Measurements from ENCODE around the gene HMX3. TPM values are rescaled to one million over a fixed set of nuclear protein-coding genes. Genes with fewer than 3 reads are reported as not detected.

HMX3 gene
- total and polyA plus RNA-seq, 2 experiments from 2014 or later, result 0.35 TPM; not detected in 1

GRCh38 chr10:123183724-123184123 is 48.0 kb downstream of the HMX3 start:
- Histone ChIP-seq H3K27ac (ENCODE audit: low read depth) (no peak overlapping the region), H3F3A (replicated peaks; ENCODE audit: low read depth) (no peaks in the 10 kb centered on the region), H3K36me3 (ENCODE audit: insufficient read depth) (no peaks in the 10 kb centered on the region; the same call in none of the 2 replicates), H3K4me3 (no peak overlapping the region), H2AFZ (no peak overlapping the region), H3K79me2 (replicated peaks; ENCODE audit: insufficient read depth) (no peaks in the 10 kb centered on the region), H4K20me1 (replicated peaks; ENCODE audit: insufficient read depth) (peaks cover 11% of the 10 kb centered on the region; the same call in 1 of the 2 replicates), H3K4me2 (no peak overlapping the region), H3K4me1 (ENCODE audit: insufficient read depth) (no peaks in the 10 kb centered on the region), H3K27me3 (ENCODE audit: insufficient read depth) (no peaks in the 10 kb centered on the region), H3K9me2 (ENCODE audit: insufficient read depth) (no peaks in the 10 kb centered on the region)
- Mint-ChIP-seq H3K27ac (no peak overlapping the region), H3K27me3 (ENCODE audit: insufficient read depth, low read depth, poor library complexity) (peaks cover 4% of the 10 kb centered on the region), H3K4me1 (no peaks in the 10 kb centered on the region), H3K9me3 (peaks cover 6% of the 10 kb centered on the region; the same call in 2 of the 3 replicates), H3K4me3 (no peak overlapping the region), H3K36me3 (ENCODE audit: low read depth) (peaks cover 16% of the 10 kb centered on the region; the same call in 2 of the 3 replicates)
- ATAC-seq (no peak), DNase-seq (ENCODE audit: low spot score) (no peak)
- TF ChIP-seq REST (IDR thresholded peaks at IDR 0.05; ENCODE audit: unreplicated experiment) (no peak), EZH2phosphoT487 (IDR thresholded peaks at IDR 0.05; ENCODE audit: unreplicated experiment) (no peak), CREB1 (CRISPR knock-in tag; IDR thresholded peaks at IDR 0.05; ENCODE audit: low read depth) (no peak), POLR2AphosphoS5 (IDR thresholded peaks at IDR 0.05; ENCODE audit: low read depth) (no peak), EZH2 (IDR thresholded peaks at IDR 0.05; ENCODE audit: low read depth, unreplicated experiment) (no peak), JUNB (IDR thresholded peaks at IDR 0.05; ENCODE audit: unreplicated experiment) (no peak), ZNF114 (CRISPR knock-in tag; IDR thresholded peaks at IDR 0.05) (no peak), NANOG (IDR thresholded peaks at IDR 0.05; ENCODE audit: borderline replicate concordance) (no peak), STAT1 (IDR thresholded peaks at IDR 0.05; ENCODE audit: unreplicated experiment) (no peak), ZNF331 (CRISPR knock-in tag; IDR thresholded peaks at IDR 0.05; ENCODE audit: low read depth) (no peak)
- TF ChIP-seq, protein P1, sequence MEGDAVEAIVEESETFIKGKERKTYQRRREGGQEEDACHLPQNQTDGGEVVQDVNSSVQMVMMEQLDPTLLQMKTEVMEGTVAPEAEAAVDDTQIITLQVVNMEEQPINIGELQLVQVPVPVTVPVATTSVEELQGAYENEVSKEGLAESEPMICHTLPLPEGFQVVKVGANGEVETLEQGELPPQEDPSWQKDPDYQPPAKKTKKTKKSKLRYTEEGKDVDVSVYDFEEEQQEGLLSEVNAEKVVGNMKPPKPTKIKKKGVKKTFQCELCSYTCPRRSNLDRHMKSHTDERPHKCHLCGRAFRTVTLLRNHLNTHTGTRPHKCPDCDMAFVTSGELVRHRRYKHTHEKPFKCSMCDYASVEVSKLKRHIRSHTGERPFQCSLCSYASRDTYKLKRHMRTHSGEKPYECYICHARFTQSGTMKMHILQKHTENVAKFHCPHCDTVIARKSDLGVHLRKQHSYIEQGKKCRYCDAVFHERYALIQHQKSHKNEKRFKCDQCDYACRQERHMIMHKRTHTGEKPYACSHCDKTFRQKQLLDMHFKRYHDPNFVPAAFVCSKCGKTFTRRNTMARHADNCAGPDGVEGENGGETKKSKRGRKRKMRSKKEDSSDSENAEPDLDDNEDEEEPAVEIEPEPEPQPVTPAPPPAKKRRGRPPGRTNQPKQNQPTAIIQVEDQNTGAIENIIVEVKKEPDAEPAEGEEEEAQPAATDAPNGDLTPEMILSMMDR (conservative IDR thresholded peaks at IDR 0.05; ENCODE audit: low read depth in 2 of 2), result no peak
- TF ChIP-seq, protein P2, sequence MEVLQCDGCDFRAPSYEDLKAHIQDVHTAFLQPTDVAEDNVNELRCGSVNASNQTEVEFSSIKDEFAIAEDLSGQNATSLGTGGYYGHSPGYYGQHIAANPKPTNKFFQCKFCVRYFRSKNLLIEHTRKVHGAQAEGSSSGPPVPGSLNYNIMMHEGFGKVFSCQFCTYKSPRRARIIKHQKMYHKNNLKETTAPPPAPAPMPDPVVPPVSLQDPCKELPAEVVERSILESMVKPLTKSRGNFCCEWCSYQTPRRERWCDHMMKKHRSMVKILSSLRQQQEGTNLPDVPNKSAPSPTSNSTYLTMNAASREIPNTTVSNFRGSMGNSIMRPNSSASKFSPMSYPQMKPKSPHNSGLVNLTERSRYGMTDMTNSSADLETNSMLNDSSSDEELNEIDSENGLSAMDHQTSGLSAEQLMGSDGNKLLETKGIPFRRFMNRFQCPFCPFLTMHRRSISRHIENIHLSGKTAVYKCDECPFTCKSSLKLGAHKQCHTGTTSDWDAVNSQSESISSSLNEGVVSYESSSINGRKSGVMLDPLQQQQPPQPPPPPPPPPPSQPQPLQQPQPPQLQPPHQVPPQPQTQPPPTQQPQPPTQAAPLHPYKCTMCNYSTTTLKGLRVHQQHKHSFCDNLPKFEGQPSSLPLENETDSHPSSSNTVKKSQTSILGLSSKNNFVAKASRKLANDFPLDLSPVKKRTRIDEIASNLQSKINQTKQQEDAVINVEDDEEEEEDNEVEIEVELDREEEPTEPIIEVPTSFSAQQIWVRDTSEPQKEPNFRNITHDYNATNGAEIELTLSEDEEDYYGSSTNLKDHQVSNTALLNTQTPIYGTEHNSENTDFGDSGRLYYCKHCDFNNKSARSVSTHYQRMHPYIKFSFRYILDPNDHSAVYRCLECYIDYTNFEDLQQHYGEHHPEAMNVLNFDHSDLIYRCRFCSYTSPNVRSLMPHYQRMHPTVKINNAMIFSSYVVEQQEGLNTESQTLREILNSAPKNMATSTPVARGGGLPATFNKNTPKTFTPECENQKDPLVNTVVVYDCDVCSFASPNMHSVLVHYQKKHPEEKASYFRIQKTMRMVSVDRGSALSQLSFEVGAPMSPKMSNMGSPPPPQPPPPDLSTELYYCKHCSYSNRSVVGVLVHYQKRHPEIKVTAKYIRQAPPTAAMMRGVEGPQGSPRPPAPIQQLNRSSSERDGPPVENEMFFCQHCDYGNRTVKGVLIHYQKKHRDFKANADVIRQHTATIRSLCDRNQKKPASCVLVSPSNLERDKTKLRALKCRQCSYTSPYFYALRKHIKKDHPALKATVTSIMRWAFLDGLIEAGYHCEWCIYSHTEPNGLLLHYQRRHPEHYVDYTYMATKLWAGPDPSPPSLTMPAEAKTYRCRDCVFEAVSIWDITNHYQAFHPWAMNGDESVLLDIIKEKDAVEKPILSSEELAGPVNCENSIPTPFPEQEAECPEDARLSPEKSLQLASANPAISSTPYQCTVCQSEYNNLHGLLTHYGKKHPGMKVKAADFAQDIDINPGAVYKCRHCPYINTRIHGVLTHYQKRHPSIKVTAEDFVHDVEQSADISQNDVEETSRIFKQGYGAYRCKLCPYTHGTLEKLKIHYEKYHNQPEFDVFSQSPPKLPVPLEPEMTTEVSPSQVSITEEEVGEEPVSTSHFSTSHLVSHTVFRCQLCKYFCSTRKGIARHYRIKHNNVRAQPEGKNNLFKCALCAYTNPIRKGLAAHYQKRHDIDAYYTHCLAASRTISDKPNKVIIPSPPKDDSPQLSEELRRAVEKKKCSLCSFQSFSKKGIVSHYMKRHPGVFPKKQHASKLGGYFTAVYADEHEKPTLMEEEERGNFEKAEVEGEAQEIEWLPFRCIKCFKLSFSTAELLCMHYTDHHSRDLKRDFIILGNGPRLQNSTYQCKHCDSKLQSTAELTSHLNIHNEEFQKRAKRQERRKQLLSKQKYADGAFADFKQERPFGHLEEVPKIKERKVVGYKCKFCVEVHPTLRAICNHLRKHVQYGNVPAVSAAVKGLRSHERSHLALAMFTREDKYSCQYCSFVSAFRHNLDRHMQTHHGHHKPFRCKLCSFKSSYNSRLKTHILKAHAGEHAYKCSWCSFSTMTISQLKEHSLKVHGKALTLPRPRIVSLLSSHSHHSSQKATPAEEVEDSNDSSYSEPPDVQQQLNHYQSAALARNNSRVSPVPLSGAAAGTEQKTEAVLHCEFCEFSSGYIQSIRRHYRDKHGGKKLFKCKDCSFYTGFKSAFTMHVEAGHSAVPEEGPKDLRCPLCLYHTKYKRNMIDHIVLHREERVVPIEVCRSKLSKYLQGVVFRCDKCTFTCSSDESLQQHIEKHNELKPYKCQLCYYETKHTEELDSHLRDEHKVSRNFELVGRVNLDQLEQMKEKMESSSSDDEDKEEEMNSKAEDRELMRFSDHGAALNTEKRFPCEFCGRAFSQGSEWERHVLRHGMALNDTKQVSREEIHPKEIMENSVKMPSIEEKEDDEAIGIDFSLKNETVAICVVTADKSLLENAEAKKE (CRISPR knock-in tag; IDR thresholded peaks at IDR 0.05), result no peak
- TF ChIP-seq, protein P3, sequence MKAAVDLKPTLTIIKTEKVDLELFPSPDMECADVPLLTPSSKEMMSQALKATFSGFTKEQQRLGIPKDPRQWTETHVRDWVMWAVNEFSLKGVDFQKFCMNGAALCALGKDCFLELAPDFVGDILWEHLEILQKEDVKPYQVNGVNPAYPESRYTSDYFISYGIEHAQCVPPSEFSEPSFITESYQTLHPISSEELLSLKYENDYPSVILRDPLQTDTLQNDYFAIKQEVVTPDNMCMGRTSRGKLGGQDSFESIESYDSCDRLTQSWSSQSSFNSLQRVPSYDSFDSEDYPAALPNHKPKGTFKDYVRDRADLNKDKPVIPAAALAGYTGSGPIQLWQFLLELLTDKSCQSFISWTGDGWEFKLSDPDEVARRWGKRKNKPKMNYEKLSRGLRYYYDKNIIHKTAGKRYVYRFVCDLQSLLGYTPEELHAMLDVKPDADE (IDR thresholded peaks at IDR 0.05), result no peak

Measured in GM23338 (cell line).